GM19467 (cell line): ENCODE data around the gene DAAM1.

ENCODE experiments used
- ATAC-seq: cut with Tn5 transposase; IDR thresholded peaks from one replicate; pipeline ENCODE4 v1.9.1; 2021; ENCODE audit warnings: mild to moderate bottlenecking, moderate library complexity; ENCODE audit not compliant: unreplicated experiment

DAAM1 gene

DNA sequence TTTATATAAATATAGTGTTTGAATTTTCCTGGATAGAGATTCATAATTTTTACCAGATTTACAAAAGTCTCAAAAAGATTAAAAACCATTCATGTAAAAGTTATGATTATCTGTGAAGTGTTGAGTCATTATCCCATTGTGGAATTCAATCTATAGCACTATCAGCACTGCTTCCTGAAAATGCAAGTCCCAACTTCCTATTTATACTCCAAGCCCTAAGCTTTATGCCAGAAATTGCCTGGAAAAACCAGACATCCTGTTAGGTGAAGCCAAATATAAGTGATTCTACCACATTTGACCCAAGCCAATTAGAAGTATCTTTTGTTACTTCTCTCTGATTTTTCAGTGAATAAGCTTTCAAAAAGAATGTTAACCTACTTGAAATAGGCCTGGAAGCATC, 147.6 kb downstream of the DAAM1 start:
- ATAC-seq: no peak

DNA sequence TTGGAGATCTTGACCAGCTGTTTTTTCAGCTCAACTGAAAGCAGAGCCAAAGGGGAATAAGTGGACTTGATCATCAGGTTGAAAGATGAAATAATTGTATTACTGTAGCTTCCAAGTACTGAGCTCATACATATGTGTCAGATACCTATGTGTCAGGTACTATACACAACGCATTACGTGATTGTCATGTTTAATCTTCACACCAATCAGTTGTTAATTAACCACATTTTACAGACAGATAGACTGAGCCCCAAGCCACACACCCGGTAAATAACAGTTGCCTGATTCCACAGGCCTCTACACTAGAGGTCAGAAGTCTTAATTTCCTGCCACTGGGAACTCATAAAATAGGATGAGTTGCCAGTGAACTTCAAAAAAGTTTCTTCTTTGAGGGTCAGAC, 148.2 kb downstream of the DAAM1 start:
- ATAC-seq: no peak

DNA sequence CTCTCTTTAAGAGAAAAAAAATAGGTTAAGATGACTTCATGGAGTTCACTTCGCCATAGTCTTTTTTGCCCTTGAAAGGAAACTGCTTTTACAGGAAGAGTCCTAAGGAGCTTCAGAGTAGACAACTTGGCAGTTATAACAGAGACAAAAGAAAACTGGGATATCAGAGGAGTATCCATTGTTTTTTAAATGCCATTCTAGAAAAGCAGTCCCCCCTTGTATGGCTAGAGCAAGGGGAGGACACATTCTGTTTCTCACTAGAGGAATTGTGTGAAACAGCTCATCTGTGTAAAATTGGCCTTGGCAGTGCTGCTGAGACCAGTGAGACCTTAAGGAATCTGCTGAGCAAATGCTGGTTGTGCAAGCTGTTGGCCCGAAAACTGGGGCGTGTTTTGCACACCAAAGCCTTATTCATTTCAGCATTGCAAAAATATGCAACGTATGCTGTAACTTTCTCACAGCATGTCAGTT, 148.7 kb downstream of the DAAM1 start:
- no peak for ATAC-seq

DNA sequence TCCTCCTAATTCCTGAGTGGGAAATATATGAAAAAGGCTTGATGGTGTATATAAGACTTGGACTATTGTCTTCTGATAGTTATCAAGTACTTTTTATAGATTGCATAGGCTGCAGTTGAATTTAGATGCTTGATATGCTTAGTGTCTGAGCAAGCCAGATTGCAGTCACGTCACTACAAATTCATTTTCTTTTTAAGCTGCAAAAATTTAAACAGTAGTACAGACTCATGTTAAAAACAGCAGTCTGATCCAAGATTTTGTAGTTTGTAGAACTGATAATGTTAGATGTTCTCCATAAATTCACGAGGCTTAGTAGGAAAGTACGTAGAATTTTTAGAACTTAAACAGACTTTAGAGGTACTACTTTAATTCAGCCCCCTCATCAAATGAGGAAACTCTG, 150.3 kb downstream of the DAAM1 start:
- ATAC-seq: no peak

DNA sequence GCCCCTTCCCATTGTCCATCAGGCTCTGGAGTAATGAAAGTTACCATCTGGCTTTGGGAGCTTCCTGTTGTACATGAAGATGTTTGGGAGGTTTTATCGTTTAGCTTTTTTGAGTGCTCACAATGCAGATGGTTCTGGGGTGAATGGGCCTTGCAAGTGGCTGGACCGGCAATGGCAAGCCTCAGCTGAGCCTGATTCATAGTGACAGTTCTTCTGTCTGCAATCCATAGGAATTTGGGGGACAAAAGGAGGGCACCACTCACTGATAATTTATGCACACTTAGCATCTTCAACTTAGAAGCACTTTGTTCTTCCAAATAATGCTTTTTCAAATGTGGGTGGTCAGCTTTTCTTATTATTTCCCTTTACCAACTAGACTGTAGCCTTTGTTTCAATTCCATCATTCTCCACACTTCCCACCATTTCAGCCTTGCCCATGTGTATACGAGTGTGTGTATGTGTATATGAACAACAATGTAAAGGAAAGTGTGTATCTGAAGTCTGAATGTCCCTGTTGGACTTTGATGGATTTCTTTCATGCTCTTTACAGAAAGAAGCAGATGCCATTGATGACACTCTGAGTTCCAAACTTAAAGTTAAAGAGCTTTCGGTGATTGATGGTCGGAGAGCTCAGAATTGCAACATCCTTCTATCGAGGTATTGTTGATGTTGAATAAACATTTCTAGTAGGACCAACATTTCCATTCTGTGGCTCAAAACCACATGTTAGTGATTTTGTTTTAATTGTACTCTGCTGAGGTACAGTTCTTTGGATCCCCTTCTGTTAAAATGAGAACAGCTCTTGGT, 151.3 kb downstream of the DAAM1 start:
- ATAC-seq: no peak

DNA sequence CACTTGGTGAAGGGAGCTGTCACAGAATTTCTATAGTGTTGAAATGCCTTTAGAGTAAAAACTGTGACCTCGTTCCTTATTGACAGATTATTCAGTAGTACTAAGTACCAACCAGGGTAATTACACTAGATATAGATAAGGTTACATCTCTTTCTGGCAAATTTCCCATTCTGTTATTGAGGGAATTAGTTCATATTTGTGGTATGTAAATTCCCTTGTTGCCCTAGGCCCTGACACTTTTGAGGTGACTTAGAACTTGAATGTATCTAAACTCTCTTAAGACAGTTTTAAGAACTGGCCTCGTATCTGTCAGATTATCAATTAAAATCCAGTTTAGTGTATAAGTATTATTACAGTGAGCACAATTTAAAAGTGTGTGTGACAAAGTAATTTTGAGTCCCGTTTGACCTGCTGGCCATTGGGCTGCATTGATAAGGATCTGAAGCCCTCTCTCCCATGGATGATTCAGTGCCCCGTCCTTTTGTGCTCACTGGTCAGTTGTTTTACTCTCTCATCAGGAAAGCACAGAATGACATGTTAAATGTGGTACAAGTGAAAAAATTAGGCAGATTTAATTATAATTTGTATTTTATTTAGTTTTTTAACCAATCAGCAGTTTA, 153.5 kb downstream of the DAAM1 start:
- no peak for ATAC-seq

DNA sequence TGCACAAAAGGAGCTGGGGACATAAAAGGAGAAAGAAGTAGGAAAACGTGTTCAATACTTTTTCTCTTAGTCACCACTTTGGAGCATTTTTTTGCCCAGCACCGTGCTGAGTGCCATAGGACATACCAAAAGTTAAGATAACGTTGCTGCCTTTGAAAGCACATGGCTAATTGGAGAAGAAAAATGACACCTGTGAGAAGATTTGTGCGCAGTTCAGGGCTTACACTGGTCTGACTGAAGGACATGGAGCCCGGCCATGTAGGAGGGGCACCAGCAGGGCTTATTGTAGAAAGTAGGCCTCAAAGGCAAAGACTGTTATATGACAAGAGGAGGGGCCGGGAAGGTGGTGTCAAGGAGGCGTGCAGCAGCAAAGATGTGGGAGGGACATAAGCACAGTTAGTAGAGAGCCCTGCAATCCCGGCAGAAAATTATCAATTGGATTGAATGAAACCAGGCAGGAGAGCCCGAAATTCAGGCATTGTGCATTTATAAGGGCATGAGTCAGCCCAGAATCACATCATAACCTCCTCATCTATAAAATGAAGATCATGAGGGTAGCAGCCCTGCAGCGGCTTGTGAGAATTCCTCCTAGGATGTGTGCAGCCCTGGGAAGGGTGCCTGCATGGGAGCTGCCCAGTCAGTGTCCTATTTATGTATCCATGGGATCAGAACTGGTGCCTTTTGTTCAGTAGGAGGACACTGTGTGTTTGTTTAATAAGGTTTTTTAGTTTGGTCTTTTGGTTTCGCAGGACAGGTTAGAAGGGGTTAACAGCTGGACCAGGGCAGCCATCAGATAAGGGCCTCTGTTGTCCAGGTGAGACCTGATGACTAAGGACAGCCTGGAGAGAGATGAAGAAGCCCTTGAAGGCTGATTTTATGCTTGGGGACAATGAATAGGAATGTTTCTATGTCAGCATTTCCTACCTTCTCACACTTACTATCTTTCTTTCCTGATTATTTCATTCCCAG, 154.3 kb downstream of the DAAM1 start:
- no peak for ATAC-seq

DNA sequence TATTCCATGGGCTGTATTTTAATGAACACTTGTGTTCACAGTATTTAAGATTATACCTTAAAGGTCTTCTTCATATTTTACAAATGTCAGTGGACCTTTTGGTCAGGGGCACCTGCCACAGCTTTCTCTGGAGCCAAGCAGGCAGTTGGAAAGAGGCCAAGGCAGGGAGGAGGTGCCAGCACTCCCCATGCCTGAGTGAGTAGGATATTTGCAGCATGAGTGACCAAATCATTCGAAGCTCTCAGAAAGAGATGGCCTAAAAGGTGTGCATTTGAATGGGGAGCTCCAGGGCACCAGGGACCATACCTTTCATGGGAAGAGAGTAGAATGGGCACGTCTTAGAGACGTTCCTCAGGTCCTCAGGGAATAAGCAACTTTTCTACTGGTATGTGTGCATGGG, 155.1 kb downstream of the DAAM1 start:
- no peak for ATAC-seq

DNA sequence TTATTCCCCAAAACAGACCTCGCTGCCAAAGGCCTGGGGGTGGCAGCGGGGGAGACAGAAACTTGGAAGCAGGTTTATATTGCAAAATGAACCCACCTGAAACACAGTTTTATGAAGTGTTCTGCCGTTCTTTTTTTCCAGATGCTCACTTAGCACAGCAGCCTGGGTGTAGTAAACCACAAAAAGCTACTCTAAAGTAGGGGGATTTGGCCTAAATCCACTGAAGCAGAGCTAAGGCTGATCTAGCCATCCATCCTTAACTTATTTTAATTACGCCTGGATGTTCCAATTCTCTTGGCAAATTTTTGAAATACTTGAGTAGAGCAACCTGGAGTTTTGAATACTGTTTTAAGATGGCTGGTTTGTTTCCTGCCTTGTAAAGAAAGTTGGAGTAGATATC, 155.5 kb downstream of the DAAM1 start:
- no peak for ATAC-seq

DNA sequence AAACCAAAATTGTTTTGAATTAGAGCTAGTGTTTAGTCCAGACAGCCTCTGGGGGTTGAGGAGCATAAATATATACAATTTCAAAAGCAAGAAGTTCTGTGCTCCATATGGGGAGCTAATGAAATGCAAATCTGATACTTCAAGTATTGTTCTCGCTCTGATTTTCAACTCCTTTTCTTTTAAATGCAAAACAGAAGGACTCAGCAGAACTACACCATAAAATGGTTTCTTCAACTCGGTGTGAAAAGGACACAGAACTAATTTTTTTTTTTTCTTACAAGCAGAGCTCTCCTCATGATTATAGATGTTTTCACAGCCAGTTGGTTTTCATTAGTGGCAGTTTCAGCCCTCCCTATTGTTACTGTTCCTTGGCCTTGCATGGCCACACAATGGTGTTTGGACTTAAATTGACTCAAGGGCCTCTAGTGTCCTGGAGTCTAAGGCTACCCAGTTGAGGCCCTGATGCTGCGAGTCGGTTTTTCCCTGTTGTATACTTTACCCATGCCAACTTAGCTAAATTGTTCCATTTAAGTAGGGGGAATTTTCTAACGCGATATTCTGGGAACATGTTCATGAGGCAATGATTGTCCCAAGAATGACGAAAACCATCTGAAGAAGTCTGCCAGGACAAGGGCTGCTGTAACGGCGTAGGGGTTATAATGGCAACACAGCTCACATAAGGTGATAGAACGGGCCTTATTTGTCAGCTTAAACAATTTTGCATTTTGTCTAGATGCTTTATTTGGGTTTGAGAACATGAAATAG, 156.4 kb downstream of the DAAM1 start:
- no peak for ATAC-seq

DNA sequence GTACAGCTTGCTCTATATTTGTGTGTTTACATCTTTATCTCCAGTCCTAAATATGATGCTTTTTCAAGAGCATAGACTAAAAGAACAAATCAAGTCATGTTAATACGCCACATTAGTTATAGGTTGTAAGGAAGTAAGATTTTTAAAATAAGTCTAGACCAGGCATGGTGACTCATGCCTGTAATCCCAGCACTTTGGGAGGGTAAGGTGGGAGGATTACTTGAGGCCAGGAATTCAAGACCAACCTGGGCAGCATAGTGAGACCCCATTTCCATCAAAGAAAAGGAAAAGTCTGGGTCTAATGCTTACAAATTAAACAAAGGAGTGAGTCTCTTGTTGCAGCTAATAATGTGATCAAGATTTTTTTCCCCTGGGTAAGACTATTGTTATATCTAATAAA, 157.9 kb downstream of the DAAM1 start:
- ATAC-seq: no peak

DNA sequence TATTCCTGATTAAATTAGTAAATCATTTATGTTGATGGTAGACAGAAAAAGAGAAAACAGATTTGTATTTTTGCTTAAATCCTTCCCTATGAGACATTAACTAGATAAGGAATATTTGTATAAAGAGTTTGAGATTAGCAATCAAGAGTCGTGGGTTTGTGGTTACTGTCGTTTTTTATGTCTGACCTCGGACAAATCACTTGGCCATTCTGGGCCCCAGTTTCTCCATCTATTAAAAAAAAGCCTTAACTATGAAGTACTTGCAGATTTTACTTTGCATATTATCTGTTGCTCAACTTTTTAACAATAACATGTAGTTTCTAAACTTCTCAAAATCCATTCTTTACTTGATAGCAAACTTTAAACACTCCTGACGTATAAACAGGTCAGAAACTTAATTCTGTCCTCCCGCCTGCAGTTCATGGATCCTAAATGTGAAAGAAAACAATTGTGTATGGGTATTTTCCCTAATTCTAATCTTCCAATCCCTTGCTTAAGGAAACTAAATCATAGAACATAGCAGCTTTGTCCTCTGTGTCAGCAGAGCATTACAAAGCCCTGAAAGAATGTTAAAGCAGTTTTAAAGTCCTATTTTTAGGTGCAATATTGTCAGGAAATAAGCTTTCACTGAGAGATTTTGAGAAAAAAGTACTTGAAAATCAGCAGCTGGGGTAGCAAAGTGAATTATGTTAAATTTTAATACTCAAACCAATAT, 158.5 kb downstream of the DAAM1 start:
- ATAC-seq: no peak

DNA sequence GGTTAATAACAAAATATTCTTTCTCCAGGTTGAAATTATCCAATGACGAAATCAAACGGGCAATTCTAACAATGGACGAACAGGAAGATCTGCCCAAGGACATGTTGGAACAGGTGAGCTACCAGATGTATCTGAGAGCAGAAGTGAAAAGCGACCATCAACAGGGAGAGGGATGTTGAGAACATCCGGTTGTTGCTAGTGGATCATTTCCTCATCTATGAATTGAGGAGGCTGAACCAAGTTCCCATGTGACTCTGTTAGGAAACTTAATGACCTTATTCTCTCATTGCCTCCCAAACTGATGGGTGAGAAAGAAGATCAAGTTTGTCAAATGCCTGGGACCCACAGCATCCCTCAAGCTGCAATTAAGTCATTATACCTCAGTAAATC, 159.0 kb downstream of the DAAM1 start:
- no peak for ATAC-seq

DNA sequence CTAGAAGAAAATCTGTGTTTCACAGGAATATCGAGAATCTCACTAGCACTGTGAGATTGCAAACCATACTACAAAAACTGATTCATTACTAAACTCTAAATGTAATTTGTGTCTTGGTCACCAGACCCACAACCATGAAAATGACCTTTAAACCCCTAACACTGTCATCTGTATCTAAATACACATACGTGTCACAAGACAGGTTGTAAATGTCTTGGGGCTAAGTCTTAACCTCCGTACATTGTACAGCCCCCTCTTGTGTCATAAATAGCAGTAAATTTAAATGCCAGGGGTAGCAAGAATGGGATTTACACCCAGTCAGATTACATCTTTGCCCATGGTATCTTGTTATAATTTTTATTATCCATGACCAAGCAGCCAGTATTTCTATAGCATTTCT, 159.4 kb downstream of the DAAM1 start:
- no peak for ATAC-seq

DNA sequence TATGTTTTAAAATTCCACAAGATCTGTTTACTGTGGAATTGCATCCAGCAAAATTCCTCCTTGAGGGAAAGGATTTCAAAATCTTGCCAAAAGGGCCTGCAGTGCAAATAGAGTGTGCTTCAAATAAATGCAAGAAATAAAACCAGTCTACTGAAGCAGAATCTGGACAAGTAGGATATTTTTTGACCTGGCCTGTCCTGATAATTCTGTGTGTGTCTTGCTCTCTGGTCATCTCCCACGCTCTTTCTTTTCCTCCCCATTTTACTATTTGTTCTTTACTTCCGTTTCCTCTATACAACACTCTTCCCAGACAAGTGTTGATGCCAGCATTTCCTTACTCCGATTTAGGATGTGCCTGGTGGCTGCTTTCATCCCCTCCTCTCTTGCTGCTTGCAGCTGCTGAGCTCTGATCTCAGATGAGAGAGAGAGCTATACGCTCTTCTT, 160.8 kb downstream of the DAAM1 start:
- ATAC-seq: no peak

DNA sequence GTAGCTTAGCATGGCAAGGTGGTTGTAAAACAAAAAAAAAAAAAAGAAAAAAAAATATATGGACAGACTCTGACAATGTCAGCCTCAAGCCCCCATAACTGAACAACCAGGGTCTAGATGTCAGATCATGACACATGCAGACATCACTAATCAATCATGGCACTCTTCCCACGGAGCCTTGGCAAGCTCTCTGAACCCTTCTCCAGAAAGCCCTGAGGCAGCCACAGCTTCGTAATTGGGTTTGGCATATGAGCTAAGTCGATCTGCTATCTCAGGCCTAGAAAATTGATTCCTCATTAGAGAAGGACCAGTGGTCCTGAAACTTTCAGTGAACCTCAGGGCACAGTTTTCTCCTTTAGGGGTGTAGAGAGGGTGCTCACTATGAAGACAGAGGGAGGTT, 164.5 kb downstream of the DAAM1 start:
- ATAC-seq: no peak

DNA sequence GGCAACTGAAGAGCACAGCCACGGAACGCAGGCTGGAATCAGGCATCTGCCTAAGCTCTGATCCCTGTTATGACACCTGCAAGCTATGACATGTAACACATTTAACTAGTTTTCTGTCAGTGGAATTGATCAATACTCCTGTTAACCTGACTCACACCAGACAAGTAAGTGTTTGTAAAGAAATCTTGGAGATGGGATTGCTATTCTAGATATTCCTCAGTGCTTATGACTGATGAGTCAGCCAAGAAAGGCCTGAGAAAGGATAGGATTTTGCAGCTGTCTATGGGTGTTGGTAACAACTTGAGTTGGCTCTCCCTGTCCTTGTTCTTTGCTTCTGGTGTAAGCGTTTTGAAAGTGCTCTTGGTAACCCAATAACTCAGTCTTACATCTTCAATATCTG, 166.2 kb downstream of the DAAM1 start:
- ATAC-seq: no peak

DNA sequence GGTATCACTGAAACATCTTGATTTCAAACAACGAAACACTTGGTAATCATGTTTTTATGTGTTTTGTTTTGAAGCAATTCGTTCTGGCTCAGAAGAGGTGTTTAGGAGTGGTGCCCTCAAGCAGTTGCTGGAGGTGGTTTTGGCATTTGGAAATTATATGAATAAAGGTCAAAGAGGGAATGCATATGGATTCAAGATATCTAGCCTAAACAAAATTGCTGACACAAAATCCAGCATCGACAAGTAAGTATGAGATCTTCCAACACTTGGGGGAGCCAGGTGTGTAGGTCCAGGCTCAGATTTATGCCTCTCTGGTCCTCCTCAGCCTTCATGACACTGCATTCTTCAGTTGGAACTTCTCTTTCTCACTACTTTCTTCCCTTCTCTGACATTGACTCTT, 166.6 kb downstream of the DAAM1 start:
- no peak for ATAC-seq

DNA sequence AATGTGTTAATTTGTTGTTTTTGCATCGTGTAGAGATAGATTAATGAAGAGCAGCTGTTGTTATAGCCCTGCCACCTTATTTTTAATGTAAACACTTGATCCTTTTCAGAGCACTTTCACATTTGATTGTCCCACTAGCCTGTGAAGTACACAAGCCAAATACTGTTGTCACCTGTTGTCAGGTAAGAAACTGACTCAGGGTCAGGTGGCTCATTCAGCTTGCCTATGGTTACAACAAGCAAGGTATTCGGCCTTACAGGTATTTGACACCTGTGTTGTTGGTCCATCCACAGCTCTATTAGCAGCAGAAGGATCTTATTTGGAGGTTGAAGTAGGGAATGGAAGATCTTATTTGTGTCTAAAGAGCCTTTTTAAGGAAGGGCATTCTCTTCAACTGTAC, 167.8 kb downstream of the DAAM1 start:
- ATAC-seq: peak; percentile 16

DNA sequence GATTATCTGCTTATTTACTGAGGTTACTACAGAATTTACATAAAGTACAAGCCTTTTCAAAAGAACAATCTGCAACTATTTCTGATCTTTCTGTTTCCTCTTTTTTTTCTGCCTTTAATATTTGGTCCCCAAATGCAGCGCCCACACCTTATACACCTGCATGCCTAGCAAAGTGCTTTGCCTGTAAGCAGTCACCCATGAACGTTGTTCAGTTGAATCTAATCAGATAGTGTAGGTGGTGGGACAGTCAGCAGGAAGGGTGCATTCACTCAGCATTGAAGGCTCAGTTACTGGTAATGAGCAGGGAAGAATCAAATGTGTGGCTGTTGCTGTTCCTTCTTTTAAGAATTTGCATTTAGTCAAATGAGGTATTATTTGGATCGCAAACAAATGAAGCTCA, 168.3 kb downstream of the DAAM1 start:
- ATAC-seq: peak; percentile 74
